ENCODE data around the gene PDE9A.

- TF ChIP-seq, protein P1, sequence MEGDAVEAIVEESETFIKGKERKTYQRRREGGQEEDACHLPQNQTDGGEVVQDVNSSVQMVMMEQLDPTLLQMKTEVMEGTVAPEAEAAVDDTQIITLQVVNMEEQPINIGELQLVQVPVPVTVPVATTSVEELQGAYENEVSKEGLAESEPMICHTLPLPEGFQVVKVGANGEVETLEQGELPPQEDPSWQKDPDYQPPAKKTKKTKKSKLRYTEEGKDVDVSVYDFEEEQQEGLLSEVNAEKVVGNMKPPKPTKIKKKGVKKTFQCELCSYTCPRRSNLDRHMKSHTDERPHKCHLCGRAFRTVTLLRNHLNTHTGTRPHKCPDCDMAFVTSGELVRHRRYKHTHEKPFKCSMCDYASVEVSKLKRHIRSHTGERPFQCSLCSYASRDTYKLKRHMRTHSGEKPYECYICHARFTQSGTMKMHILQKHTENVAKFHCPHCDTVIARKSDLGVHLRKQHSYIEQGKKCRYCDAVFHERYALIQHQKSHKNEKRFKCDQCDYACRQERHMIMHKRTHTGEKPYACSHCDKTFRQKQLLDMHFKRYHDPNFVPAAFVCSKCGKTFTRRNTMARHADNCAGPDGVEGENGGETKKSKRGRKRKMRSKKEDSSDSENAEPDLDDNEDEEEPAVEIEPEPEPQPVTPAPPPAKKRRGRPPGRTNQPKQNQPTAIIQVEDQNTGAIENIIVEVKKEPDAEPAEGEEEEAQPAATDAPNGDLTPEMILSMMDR (IDR thresholded peaks at IDR 0.05; ENCODE audit: low read length) = no peak
- no peak for TF ChIP-seq EZH2 (optimal IDR thresholded peaks at IDR 0.05; ENCODE audit: low read depth, low read length)
- no peak for TF ChIP-seq EZH2phosphoT487 (IDR thresholded peaks at IDR 0.05; ENCODE audit: low read length)
These were observed 34.4 kb downstream of the PDE9A start for GRCh38 chr21:42687796-42688195.
